GM18498 (cell line): ENCODE results near the gene C20orf141.

Experiments used
- ATAC-seq: cut with Tn5 transposase; IDR thresholded peaks from one replicate; pipeline ENCODE4 v1.9.1; 2021; ENCODE audit warnings: mild to moderate bottlenecking, moderate library complexity; ENCODE audit not compliant: unreplicated experiment

The C20orf141 gene

DNA sequence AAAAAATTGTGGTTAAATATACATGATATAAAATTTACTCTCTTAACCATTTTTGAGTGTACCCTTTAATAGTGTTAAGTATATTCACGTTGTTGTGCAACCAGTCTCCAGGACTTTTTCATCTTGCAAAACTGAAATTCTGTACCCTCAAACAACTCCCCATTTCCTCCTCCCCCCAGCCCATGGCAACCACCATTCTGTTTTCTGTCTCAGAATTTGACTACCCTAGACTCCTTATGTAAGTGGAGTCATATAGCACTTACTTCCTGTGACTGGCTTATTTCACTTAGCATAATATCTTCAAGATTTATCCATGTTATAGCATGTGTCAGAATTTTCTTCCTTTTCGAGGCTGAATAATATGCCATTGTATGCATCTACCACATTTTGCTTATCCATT is 30.8 kb downstream of the C20orf141 start:
- ATAC-seq = no peak

- no peak for ATAC-seq
Observed at GRCh38 chr20:2846698-2847097, 31.9 kb downstream of the C20orf141 start.

- ATAC-seq = no peak
Observed at GRCh38 chr20:2847802-2848201, 33.0 kb downstream of the C20orf141 start.

GRCh38 chr20:2849529-2849928 is 34.7 kb downstream of the C20orf141 start:
- ATAC-seq = no peak

DNA sequence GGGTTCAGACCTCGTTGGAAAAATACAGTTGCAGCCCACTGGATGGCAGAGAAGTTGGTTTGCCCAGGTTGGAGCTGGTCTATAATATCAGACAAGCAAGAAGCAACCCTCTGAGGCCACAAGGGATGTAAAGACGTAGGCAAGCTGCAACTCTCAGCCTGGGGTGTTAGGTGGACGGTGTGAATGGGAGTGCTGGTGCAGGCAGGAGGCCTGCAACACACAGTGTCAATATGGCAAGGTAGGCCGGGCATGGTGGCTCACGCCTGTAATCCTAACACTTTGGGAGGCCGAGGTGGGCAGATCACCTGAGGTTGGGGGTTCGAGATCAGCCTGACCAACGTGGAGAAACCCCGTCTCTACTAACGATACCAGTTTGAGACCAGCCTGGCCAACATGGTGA is 36.3 kb downstream of the C20orf141 start:
- no peak for ATAC-seq

DNA sequence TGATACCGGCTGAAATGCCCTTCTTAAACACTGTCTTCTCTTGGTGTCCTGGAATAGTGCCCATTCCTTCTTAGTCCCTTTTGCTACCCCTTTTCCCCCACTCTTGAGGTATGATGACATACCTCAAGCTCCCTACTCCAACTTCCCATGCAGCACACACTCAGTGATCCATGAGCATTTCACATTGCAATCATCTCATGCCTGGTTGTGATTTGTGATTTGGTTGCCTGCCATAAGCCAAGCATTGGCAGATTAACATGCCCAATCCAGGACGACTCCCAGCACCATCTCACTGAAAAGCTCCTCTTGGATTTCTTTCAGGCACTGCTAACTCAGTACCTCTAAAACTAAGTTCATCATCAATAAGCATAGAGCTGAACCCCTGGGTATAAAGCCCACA is 43.8 kb downstream of the C20orf141 start:
- no peak for ATAC-seq

- no peak for ATAC-seq
Observed at GRCh38 chr20:2859330-2860121, 44.7 kb downstream of the C20orf141 start.

- no peak for ATAC-seq
Observed at GRCh38 chr20:2864626-2865025, 49.8 kb downstream of the C20orf141 start.

GRCh38 chr20:2865101-2865500 is 50.3 kb downstream of the C20orf141 start:
- ATAC-seq = no peak
